T-cell (primary cell): ENCODE results near the gene OR1M1. TPM values are rescaled to one million over a fixed set of nuclear protein-coding genes. Genes with fewer than 3 reads are reported as not detected.
"Not testable (repeated sequence)": the region's sequence is repeated elsewhere in the genome, so short reads cannot be mapped to it uniquely, and the experiment has no call there.

ENCODE experiments used
- ATAC-seq, 4 experiments: fragments of 200-7000 bp in 3 of 4; fragments of 150-1000 bp in 1 of 4; cut with Tn5 transposase; replicated peaks in 1 of 4; 1 replicate in 3 of 4; 2 replicates in 1 of 4; pipeline ENCODE4 v1.10.0; 2021; ENCODE audit warnings: moderate library complexity in 3 of 4, mild to moderate bottlenecking in 2 of 4, moderate number of reproducible peaks in 1 of 4
- CTCF ChIA-PET, 2 donors: fragments of 300-600 bp; sonication (Branson Sonifier 250); formaldehyde crosslinking; loops; one replicate each; lab custom pipeline; 2022; ENCODE audit warnings: antibody characterized with exemption in 2 of 2; lab: Charles Lee
- POLR2A ChIA-PET, 2 donors: fragments of 300-600 bp; sonication (Branson Sonifier 250); formaldehyde crosslinking; loops; one replicate each; lab custom pipeline; 2022; ENCODE audit warnings: antibody characterized with exemption in 2 of 2; lab: Charles Lee
- DNase-seq, 35 experiments: peaks; one replicate each; pipeline versions ENCODE4 v3.0.0 to v3.0.0-alpha.2; 2013 to 2023
- H3K27ac ChIP-seq: one replicate; pipeline ENCODE4 v1.5.1; 2013; ENCODE audit warnings: low read length
- H3K27me3 ChIP-seq, 2 experiments: replicated peaks in 1 of 2; 1 replicate in 1 of 2; 2 replicates in 1 of 2; pipeline versions ENCODE4 v1.6.1 to v1.7.0; 2013; ENCODE audit warnings: low read length in 1 of 2, mixed read lengths in 1 of 2; ENCODE audit not compliant: control insufficient read depth in 2 of 2, insufficient read depth in 2 of 2; ENCODE audit errors: extremely low read depth in 1 of 2
- H3K36me3 ChIP-seq, 2 donors: 1 replicate in 1 of 2; 2 replicates in 1 of 2; pipeline versions ENCODE4 v1.6.1 to v1.7.0; 2013; ENCODE audit warnings: low read length in 1 of 2; ENCODE audit not compliant: control insufficient read depth in 2 of 2, insufficient read depth in 1 of 2; ENCODE audit errors: extremely low read depth in 1 of 2
- H3K4me1 ChIP-seq, 2 experiments: 1 replicate in 1 of 2; 2 replicates in 1 of 2; pipeline versions ENCODE4 v1.6.1 to v1.7.0; 2013; ENCODE audit warnings: low read length in 2 of 2, mixed read lengths in 1 of 2; ENCODE audit not compliant: insufficient read depth in 2 of 2, control insufficient read depth in 1 of 2; ENCODE audit errors: extremely low read depth in 1 of 2
- H3K4me3 ChIP-seq, 2 donors: 1 replicate in 1 of 2; 2 replicates in 1 of 2; pipeline versions ENCODE4 v1.5.1 to v1.7.0; 2013; ENCODE audit warnings: mild to moderate bottlenecking in 2 of 2, low read length in 1 of 2, moderate library complexity in 1 of 2; ENCODE audit not compliant: control insufficient read depth in 1 of 2; ENCODE audit errors: extremely low read depth in 1 of 2
- H3K9me3 ChIP-seq: 2 replicates; pipeline ENCODE4 v1.7.0; 2013
- H3K27ac Mint-ChIP-seq, 2 donors: one replicate each; pipeline ENCODE4 v1.8.0; 2020 to 2021; ENCODE audit warnings: mild to moderate bottlenecking in 2 of 2, mixed read lengths in 2 of 2
- H3K27me3 Mint-ChIP-seq, 2 donors: one replicate each; pipeline ENCODE4 v1.8.0; 2021 to 2022; ENCODE audit warnings: mixed read lengths in 2 of 2
- H3K36me3 Mint-ChIP-seq: one replicate; pipeline ENCODE4 v1.8.0; 2021; ENCODE audit warnings: mixed read lengths
- H3K4me1 Mint-ChIP-seq, 3 donors: one replicate each; pipeline ENCODE4 v1.8.0; 2020 to 2022; ENCODE audit warnings: mixed read lengths in 3 of 3, mild to moderate bottlenecking in 1 of 3
- H3K4me3 Mint-ChIP-seq, 3 donors: one replicate each; pipeline ENCODE4 v1.8.0; 2020 to 2022; ENCODE audit warnings: mild to moderate bottlenecking in 3 of 3, mixed read lengths in 3 of 3, moderate library complexity in 3 of 3
- H3K9me3 Mint-ChIP-seq, 3 donors: one replicate each; pipeline ENCODE4 v1.8.0; 2020 to 2022; ENCODE audit warnings: mixed read lengths in 3 of 3
- WGBS: methylation state at CpG from one replicate; pipeline ENCODE4 v1.1.5; 2013; ENCODE audit warnings: missing lambda C conversion rate; ENCODE audit not compliant: insufficient coverage; 5-methylcytosine and 5-hydroxymethylcytosine counted together
- total RNA-seq, 35 experiments: library from RNA in 6 of 35; stranded (reverse) in 6 of 35; fragments of 120-200 nt in 1 of 35; gene quantifications; one replicate each; pipeline versions ENCODE4 v1.2.1 to v1.2.4 and lab custom pipeline; 2013 to 2026

Gene OR1M1
- total RNA-seq, 5 donors from 2014 or later (not counting 1 experiment from before 2014, with no cell fraction given): not detected

GRCh38 chr19:9044449-9044848 lies 42.4 kb upstream of the OR1M1 start:
- Histone ChIP-seq H3K4me1 (no peaks in the 10 kb centered on the region), H3K27me3 (peaks cover 0 to 13% of the 10 kb centered on the region in 2 experiments), H3K36me3 (no peaks in the 10 kb centered on the region), H3K9me3 (no peaks in the 10 kb centered on the region), H3K27ac (no peak overlapping the region), H3K4me3 (no peak overlapping the region)
- no peaks in the 10 kb centered on the region for H3K9me3 Mint-ChIP-seq
- ATAC-seq (no peak), DNase-seq (no peak)
- CTCF ChIA-PET: no interaction called here
- peaks cover 21% of the 10 kb centered on the region in 2 donors for H3K27me3 Mint-ChIP-seq
- WGBS: no CpG with 5 or more reads among the region's 3 CpGs
- POLR2A ChIA-PET: no interaction called here
- H3K27ac Mint-ChIP-seq: no peak overlapping the region
- H3K36me3 Mint-ChIP-seq: no peaks in the 10 kb centered on the region
- no peak overlapping the region for H3K4me3 Mint-ChIP-seq
- H3K4me1 Mint-ChIP-seq: no peaks in the 10 kb centered on the region

DNA sequence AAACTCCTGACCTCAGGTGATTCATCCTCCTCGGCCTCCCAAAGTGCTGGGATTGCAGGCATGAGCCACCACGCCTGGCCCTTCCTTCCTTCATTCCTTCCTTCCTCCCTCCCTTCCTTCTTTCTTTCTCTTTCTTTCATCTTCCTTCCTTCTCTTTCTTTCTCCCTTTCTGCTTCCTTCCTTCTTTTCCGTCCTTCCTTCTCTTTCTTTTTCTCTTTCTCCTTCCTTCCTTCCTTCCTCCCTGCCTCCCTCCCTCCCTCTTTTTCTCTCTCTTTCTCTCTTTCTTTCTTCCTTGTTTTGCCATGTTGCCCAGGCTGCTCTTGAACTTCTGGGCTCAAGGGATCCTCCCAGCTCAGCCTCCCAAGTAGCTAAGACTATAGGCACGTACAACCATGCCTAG lies 40.2 kb upstream of the OR1M1 start:
- no peaks in the 10 kb centered on the region for H3K4me1 Mint-ChIP-seq
- no peaks in the 10 kb centered on the region for H3K9me3 ChIP-seq
- H3K4me3 ChIP-seq: no peak overlapping the region
- H3K4me1 ChIP-seq: no peaks in the 10 kb centered on the region
- no peak overlapping the region for H3K4me3 Mint-ChIP-seq
- DNase-seq (no peak), ATAC-seq (no peak)
- WGBS: 35% methylated on average over 3 of the region's 4 CpGs
- H3K27me3 Mint-ChIP-seq: peaks cover 21 to 23% of the 10 kb centered on the region in 2 donors
- H3K36me3 ChIP-seq: no peaks in the 10 kb centered on the region
- CTCF ChIA-PET: no interaction called here
- POLR2A ChIA-PET: no interaction called here
- no peak overlapping the region for H3K27ac ChIP-seq
- no peaks in the 10 kb centered on the region for H3K36me3 Mint-ChIP-seq
- no peaks in the 10 kb centered on the region for H3K9me3 Mint-ChIP-seq
- H3K27ac Mint-ChIP-seq: no peak overlapping the region
- H3K27me3 ChIP-seq: peaks cover 0 to 12% of the 10 kb centered on the region in 2 experiments

- H3K4me1 ChIP-seq: no peaks in the 10 kb centered on the region
- Mint-ChIP-seq H3K9me3 (peaks cover 0 to 8% (median 0%) of the 10 kb centered on the region in 3 donors), H3K4me3 (no peak overlapping the region), H3K4me1 (no peaks in the 10 kb centered on the region), H3K36me3 (no peaks in the 10 kb centered on the region), H3K27ac (no peak overlapping the region), H3K27me3 (peaks cover 0 to 5% of the 10 kb centered on the region in 2 donors)
- no peak overlapping the region for H3K4me3 ChIP-seq
- H3K27me3 ChIP-seq: no peaks in the 10 kb centered on the region
- no peaks in the 10 kb centered on the region for H3K9me3 ChIP-seq
- H3K36me3 ChIP-seq: no peaks in the 10 kb centered on the region
- DNase-seq (no peak), ATAC-seq (no peak)
- CTCF ChIA-PET: interaction anchor here (0.6 kb wide), 2 partner anchors 194 to 1026 kb away, joined by 4 read pairs; no protein-coding TSS in a partner anchor
- H3K27ac ChIP-seq: no peak overlapping the region
- 78% methylated on average over 4 of the region's 4 CpGs for WGBS
- POLR2A ChIA-PET: no interaction called here
Observed at GRCh38 chr19:9052894-9053293, 34.0 kb upstream of the OR1M1 start.

GRCh38 chr19:9053674-9054073 lies 33.2 kb upstream of the OR1M1 start:
- H3K4me1 Mint-ChIP-seq, H3K4me3 ChIP-seq, H3K36me3 Mint-ChIP-seq, ATAC-seq, H3K4me3 Mint-ChIP-seq, H3K27me3 ChIP-seq, H3K4me1 ChIP-seq, H3K27me3 Mint-ChIP-seq, H3K27ac ChIP-seq, H3K36me3 ChIP-seq, DNase-seq, H3K27ac Mint-ChIP-seq, POLR2A ChIA-PET, H3K9me3 Mint-ChIP-seq, H3K9me3 ChIP-seq: not testable (repeated sequence)
- 100% methylated on average over 2 of the region's 6 CpGs for WGBS
- CTCF ChIA-PET: interaction anchor here in 1 of 2 donors (0.6 kb wide), 1 partner anchor 195 kb away, joined by 4 read pairs; no protein-coding TSS in a partner anchor

DNA sequence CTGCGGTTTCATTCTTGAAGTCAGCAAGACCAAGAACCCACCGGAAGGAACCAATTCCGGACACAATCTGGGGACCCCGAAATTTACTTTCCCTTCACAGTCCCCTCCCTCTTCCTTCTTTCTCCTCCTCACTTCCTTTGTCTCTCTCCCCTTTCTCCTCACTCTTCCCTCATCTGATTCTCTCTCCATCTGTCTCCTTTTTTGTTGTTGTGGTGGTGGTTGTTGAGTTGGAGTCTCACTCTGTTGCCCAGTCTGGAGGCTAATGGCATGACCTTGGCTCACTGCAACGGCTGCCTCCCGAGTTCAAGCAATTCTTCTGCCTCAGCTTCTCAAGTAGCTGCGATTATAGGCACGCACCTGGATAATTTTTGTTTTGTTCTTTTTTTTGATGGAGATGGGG lies 32.7 kb upstream of the OR1M1 start:
- Histone ChIP-seq H3K27ac (no peak overlapping the region), H3K4me3 (no peak overlapping the region), H3K9me3 (no peaks in the 10 kb centered on the region), H3K27me3 (no peaks in the 10 kb centered on the region), H3K4me1 (no peaks in the 10 kb centered on the region), H3K36me3 (no peaks in the 10 kb centered on the region)
- ChIA-PET POLR2A (no interaction called here), CTCF (no interaction called here)
- Mint-ChIP-seq H3K27me3 (peaks cover 3 to 5% of the 10 kb centered on the region in 2 donors), H3K27ac (no peak overlapping the region), H3K36me3 (no peaks in the 10 kb centered on the region), H3K4me3 (no peak overlapping the region), H3K9me3 (peaks cover 0 to 8% (median 0%) of the 10 kb centered on the region in 3 donors), H3K4me1 (no peaks in the 10 kb centered on the region)
- no peak for DNase-seq
- WGBS: 94% methylated on average over 8 of the region's 8 CpGs
- ATAC-seq: no peak

- H3K27ac ChIP-seq: no peak overlapping the region
- DNase-seq (no peak), ATAC-seq (no peak)
- ChIA-PET POLR2A (no interaction called here), CTCF (no interaction called here)
- H3K4me1 ChIP-seq: no peaks in the 10 kb centered on the region
- Mint-ChIP-seq H3K36me3 (no peaks in the 10 kb centered on the region), H3K4me1 (no peaks in the 10 kb centered on the region), H3K27ac (no peak overlapping the region), H3K27me3 (peaks cover 3 to 4% of the 10 kb centered on the region in 2 donors), H3K9me3 (peaks cover 0 to 8% (median 0%) of the 10 kb centered on the region in 3 donors), H3K4me3 (no peak overlapping the region)
- no peaks in the 10 kb centered on the region for H3K27me3 ChIP-seq
- H3K9me3 ChIP-seq: no peaks in the 10 kb centered on the region
- WGBS: no CpG with 5 or more reads among the region's 8 CpGs
- no peaks in the 10 kb centered on the region for H3K36me3 ChIP-seq
- H3K4me3 ChIP-seq: no peak overlapping the region
Observed at GRCh38 chr19:9054765-9055164, 32.1 kb upstream of the OR1M1 start.

DNA sequence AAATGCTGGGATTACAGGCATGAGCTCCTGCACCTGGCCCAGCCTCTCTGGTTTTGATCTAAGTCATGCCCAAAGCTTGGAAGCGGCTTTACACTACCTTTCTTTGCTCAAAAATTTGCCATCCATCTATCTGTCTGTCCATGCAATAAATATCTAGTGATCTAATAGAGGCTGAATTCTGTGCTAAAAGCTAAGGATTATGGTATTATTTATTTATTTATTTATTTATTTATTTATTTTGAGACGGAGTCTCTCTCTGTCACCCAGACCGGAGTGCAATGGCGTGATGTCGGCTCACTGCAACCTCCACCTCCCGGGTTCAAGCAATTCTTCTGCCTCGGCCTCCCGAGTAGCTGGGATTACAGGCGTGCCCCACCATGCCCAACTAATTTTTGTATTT lies 30.7 kb upstream of the OR1M1 start:
- H3K27me3 ChIP-seq, H3K36me3 ChIP-seq, H3K27ac Mint-ChIP-seq, H3K9me3 ChIP-seq, H3K27me3 Mint-ChIP-seq, CTCF ChIA-PET, H3K9me3 Mint-ChIP-seq, H3K4me1 Mint-ChIP-seq, H3K36me3 Mint-ChIP-seq, ATAC-seq, H3K4me1 ChIP-seq, H3K4me3 Mint-ChIP-seq, DNase-seq, POLR2A ChIA-PET, H3K4me3 ChIP-seq, H3K27ac ChIP-seq: not testable (repeated sequence)
- no CpG with 5 or more reads among the region's 9 CpGs for WGBS
